ENCODE measurements around the gene ZNFX1.
A peak's percentile ranks its signal among the peaks of the same experiment; 100 is the strongest.

ZNFX1 gene

DNA sequence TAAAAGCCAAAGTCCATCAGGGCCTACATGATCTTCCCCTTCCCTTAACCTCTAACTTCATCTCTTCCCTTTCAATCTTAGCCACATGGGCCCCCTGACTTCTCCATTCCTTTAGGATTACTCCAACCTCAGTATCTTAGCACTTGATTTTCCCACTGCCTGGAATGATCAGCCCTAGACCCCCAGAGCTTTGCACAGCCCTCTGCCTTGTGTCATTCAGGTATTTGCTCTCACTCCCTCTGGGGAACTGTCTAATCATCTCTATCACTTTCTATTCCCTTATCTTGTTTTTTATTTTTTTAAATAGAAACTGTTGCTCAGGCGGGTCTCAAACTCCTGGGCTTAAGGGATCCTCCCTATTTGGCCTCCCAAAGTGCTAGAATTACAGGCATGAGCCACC is 13.3 kb upstream of the ZNFX1 start:
- no peak for DNase-seq

GRCh38 chr20:49290608-49291191 is 12.8 kb upstream of the ZNFX1 start:
- DNase-seq = no peak

DNA sequence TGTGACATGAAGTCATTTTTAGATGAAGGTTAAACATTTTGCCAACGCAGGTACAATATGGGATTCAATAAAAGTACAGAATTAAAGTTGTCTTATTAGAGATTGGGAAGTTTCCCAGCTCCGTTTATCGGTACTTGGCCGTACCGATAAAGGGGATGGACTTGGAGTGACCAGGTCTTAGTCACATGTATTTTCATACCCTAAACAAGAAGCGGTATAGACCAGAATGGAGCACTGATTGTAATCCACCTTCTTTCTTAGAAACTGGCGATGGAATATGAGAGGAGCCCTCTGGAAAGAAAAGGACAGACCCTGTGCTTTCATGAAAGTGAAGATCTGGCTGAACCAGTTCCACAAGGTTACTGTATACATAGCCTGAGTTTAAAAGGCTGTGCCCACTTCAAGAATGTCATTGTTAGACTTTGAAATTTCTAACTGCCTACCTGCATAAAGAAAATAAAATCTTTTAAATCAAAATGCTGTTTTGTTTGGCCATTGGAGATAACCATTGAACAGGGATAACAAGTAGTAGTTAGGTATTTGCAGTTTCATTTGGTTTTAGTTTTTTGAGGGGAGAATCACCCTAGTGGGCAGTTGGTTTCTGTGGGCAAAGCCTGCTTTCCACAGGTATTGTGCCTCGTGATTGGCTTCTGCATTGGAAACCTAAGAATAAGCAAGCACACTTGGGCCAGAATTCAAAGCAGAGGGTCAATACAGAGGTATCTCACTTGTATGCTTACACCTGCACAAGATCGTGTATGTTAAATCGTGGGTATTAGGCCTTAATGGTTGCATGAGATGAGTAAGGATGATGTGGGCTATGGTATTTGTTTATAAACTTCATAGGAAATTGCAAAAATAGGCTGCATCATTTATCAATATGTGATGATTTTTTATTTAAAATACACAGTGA is 11.2 kb upstream of the ZNFX1 start:
- DNase-seq = no peak

DNA sequence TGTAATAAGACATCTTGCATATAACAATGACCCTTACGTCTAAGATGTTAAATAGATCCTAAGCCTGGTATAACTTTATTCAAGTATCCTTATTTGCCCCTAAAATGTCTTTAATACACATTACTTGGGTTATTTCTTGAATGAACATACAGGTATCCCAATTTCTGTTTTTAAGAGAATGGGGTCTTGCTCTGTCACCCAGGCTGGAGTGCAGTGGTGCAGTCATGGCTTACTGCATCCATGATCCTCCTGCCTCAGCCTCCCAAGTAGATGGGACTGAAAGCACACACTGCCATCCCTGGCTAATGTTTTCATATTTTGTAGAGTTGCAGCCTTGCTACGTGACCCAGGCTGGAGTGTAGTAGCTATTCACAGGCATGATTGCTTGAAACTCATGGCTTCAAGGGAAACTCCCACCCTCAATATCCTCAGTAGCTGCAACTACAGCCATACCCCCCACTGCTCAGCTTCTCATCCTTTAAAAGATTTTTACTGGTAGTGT is 10.4 kb upstream of the ZNFX1 start:
- DNase-seq = no peak

DNA sequence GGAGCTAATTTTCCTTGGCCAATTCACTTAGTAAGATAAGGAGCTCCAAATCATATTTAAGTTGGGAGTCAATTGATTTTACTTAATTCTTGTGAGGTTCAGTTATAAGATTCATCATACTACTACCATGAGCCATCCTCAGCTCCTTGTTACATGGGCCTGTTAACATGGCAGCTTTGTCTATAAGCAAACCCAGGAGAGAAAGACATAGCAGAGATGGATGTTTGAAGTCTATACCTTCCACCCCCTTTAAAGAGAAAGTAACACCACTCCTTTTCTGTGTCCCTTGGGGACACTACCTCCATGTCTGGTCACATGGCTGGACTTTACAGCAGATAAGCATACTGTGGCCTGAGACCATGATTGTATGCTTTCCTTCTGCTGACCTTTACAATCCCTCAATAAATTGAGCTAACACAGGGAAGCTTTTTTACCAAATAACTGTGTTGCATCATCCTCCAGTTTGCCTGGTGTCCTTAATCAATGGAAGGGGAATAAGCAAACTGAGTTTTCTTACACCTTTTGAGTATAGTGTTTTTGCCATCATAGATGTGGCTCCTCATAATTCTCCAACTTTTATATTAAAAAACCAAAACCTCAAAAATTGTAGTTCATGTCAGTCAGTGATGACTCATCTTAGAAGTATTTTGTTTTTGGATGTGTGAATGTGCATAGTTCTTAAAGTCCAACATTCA is 9.8 kb upstream of the ZNFX1 start:
- no peak for DNase-seq

- DNase-seq = no peak
These were observed 9.1 kb upstream of the ZNFX1 start for GRCh38 chr20:49286689-49287551.

GRCh38 chr20:49285813-49286494 is 8.1 kb upstream of the ZNFX1 start:
- DNase-seq = no peak

GRCh38 chr20:49285233-49285668 is 7.4 kb upstream of the ZNFX1 start:
- no peak for DNase-seq

DNA sequence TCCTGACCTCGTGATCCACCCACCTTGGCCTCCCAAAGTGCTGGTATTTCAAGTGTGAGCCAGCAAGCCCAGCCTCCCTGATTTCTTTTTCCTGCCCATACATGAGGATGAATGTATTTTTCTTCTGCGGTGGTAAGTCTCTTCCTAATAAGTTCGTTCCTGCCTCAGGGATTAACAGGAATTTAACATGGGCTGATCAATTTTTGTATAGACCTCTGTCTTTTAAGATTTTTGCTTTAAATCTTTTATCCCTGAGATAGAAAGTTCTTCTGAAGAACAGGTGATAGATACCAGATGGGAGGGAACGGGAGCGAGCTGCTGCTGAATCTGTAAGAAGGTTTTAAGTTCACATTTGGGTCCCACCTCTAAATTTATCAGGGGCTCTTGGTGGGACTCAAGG is 7.0 kb upstream of the ZNFX1 start:
- no peak for DNase-seq

GRCh38 chr20:49283703-49284625 is 6.1 kb upstream of the ZNFX1 start:
- DNase-seq = no peak

DNA sequence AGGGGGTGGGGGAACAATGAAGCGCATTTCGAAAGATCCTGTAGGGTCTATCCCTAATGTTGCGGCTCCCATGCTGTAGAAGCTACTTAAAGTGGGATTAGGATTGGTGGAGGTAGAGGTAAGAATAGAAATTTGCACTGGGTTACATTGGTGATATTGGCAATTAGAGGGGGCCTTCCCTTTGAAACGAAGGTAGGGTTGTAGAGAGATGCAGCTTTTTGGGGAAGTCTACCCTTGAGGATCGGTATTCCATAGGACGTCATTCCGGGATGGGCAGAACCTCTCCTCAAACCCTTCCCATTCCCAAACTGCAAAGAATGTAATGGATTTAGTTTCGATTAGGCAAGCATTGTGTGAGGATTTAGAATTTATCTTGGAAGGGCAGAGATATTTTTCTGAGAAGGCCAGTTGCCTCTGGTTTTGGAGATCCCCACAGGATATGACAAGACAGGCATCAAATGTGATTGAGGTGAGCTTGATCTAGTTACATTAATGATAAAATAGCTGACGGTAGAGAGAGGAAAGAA is 5.4 kb upstream of the ZNFX1 start:
- no peak for DNase-seq

DNA sequence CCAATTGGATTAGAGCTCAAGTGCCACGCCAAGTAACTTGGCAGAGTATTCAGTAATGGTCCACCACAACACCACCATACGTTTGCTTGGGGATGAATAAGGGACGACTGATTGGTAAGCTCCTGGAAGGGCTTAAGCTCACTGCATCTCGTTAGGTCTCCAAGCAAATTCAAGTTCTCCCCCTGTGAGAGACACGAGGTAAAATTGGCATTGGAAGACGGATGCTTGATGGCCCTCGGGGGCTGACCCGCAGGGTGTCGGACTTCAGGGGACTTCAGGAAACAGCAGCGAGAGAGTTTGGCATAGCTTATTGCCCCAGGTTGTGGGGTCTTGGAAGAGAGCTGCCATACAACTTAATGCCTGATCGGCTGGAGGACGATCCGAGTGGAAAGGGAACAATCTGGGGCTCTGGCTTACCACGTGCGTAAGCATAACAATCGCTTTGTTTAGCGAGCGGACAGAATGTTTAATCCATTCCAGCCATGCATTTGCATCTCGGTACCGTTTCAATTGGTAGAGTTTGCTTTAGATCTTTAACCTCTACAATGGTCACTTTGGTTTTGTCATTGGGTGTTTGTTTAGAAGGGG is 4.8 kb upstream of the ZNFX1 start:
- no peak for DNase-seq

DNA sequence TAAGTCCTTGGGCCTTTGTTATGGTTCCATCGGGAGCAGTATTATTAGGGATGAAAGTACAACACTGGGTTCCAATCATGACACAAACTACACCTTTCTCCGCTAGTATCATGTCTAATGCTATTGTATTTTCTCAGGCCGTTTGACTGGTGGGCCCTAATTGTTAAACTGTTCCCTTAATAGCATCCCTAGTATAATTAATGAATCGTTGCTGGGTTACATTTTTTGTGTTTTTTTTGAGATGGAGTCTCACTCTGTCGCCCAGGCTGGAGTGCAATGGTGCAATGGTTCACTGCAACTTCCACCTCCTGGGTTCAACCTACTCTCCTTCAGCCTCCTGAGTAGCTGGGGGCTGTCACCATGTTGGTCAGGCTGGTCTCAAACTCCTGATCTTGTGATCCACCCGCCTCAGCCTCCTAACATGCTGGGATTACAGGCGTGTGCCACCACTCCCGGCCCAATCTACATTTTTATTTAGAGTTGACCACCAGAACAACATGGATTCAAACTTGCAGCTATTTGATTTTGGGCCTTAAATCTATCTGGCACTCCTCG is 4.1 kb upstream of the ZNFX1 start:
- DNase-seq = no peak

GRCh38 chr20:49281059-49281912 is 3.4 kb upstream of the ZNFX1 start:
- no peak for DNase-seq

- DNase-seq = no peak
These were observed 2.7 kb upstream of the ZNFX1 start for GRCh38 chr20:49280463-49281058.

GRCh38 chr20:49279677-49280462 is 2.0 kb upstream of the ZNFX1 start:
- DNase-seq = no peak

- peak; percentile 38 for DNase-seq
These were observed 1.2 kb upstream of the ZNFX1 start for GRCh38 chr20:49278818-49279676.

Measured in activated naive CD4-positive, alpha-beta T cell treated with anti-CD3 and anti-CD28 coated beads, Interleukin-2, amount 50 U/mL, for 16 hours (primary cell).